Endothelial cell of umbilical vein (primary cell): ENCODE measurements around the gene GIPC1.

Experiments used
- EZH2 ChIP-seq: IDR thresholded peaks from 2 replicates; pipeline ENCODE4 v1.6.1; 2012; ENCODE audit warnings: borderline replicate concordance, low read depth, mild to moderate bottlenecking, moderate library complexity, low read length, inconsistent platforms; ENCODE audit not compliant: severe bottlenecking
- JUN ChIP-seq: IDR thresholded peaks from 2 replicates; pipeline ENCODE4 v1.6.1; 2011; ENCODE audit warnings: borderline replicate concordance, low read depth; ENCODE audit not compliant: insufficient read length, insufficient read depth
- TF ChIP-seq, protein P1 (sequence below), 2 donors: IDR thresholded peaks; 1 replicate in 1 of 2; 2 replicates in 1 of 2; pipeline ENCODE4 v1.5.1; 2011; ENCODE audit warnings: low read length in 2 of 2, mild to moderate bottlenecking in 2 of 2, moderate library complexity in 2 of 2, control low read depth in 1 of 2, inconsistent platforms in 1 of 2, low read depth in 1 of 2; ENCODE audit not compliant: insufficient read depth in 1 of 2; ENCODE audit errors: extremely low read depth in 1 of 2

DNA sequence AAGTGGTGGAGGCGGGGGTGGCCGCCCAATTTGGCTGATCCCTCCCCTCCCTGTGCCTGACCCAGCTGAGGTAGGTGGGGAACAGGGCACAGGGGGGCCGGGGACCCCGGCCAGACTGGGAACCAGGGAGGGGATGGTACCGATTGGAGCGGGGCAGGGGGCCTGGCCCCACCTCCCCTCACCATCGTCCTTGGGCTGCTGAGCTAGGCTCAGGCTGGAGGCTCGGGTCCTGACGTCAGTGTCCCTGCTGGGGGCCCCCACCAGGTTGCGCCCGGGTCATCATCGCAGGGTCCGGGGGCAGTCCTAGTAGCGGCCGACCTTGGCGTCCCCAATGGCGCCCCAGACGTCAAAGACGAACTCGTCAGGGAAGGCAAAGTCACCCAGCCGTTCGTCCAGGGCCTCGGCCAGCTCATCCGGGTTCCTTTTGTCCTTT lies 17.8 kb downstream of the GIPC1 start:
- TF ChIP-seq, protein P1, sequence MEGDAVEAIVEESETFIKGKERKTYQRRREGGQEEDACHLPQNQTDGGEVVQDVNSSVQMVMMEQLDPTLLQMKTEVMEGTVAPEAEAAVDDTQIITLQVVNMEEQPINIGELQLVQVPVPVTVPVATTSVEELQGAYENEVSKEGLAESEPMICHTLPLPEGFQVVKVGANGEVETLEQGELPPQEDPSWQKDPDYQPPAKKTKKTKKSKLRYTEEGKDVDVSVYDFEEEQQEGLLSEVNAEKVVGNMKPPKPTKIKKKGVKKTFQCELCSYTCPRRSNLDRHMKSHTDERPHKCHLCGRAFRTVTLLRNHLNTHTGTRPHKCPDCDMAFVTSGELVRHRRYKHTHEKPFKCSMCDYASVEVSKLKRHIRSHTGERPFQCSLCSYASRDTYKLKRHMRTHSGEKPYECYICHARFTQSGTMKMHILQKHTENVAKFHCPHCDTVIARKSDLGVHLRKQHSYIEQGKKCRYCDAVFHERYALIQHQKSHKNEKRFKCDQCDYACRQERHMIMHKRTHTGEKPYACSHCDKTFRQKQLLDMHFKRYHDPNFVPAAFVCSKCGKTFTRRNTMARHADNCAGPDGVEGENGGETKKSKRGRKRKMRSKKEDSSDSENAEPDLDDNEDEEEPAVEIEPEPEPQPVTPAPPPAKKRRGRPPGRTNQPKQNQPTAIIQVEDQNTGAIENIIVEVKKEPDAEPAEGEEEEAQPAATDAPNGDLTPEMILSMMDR (IDR thresholded peaks at IDR 0.05; ENCODE audit: extremely low read depth in 1 of 2, insufficient read depth in 1 of 2, low read depth in 1 of 2, low read length in 2 of 2), result no peak
- TF ChIP-seq EZH2, result no peak
- no peak for TF ChIP-seq JUN
